Adipose tissue (tissue), 3 donors: Measurements from ENCODE around the gene TNRC6C. TPM values are rescaled to one million over a fixed set of nuclear protein-coding genes. Genes with fewer than 3 reads are reported as not detected.
"Not testable (repeated sequence)": the region's sequence is repeated elsewhere in the genome, so short reads cannot be mapped to it uniquely, and the experiment has no call there.

ENCODE experiments used
- H3K27ac ChIP-seq: one replicate; pipeline ENCODE4 v1.5.1; 2013; ENCODE audit warnings: low read depth, low read length
- WGBS, 3 donors: extraction: QIAGEN DNeasy Blood & Tissue Kit; methylation state at CpG; one replicate each; pipeline ENCODE4 v1.1.7; 2013; 5-methylcytosine and 5-hydroxymethylcytosine counted together
- polyA plus RNA-seq, 3 donors: library from polyadenylated mRNA; stranded (reverse); fragments of 200-250 nt; gene quantifications; one replicate each; pipeline ENCODE4 v1.2.3, GENCODE V29; 2013
- donor health status: healthy with polysubstance abuse.
- donor health status: Bipolar disorder and iron deficiency.
- donor health status: healthy.

Gene TNRC6C
- polyA plus RNA-seq, 3 donors: 2.0 to 7.9 (median 5.5) TPM

DNA sequence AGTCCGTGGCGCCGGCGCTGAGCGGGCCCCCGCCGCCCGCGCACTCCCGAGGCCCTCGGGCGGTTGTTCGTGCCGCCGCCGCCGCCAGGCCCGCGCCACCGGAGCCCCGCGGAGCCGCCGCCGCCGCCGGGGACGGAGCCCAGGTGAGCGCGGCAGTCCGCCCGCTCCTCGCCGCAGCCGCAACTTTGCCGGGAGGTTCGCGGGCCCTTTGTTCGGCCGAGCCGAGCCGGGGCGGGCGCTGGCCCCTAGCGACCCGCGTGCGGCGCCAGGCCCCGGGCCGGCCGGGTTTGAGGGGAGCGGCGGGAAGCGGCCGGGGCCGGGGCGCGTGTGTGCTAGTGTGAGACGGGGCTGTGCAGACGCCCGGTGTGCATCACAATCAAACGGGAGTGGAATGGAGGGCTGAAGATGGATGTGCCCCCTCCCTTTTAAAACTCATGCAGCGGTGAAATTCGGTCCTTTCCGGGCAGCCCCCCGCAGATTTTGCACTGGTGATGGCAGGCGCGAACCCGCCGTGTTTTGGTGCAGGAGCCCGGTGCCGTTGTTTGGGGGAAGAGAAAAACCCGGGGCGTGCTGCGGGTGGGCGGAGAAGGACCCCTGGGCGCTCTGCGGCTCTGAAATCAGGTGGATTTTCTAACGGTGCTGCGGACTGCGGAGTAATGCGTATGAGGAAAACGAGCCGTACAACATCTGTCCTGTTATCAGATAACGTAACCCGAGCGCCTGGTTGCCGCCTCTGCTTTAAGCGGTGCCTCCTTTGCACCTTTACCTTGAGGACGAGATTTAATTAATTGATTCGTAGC, 823 bp downstream of the TNRC6C start:
- H3K27ac ChIP-seq: no peak overlapping the region

DNA sequence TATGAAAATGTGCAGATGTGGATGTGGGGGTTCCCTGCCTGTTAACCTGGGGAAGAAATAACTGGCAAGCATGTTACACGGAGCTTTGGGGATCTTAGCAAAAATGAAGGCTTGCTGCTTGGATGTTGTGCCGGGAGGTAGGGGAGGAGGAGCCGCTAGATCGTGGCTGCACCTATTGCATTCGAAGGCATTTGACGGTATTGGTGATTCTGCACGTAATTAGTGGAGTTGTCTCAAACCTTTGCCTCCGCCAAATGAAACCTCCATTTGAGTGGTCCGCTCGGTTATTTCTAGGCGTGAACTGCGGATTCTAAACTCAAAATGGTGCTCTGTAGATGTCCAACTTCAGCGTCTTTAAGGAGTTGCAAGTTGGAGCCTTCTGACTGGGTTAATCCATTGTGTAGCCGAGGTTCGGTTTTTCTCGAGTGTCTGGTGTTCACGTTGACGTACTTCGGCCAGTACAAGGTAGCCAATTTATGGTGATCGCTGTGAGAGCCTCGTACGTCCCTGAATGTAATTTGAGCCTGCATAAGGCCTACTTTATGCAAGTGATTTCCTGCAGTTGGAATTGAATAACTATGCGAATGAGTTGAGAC, 1.5 kb downstream of the TNRC6C start:
- WGBS, 3 donors: 41 to 46% (median 46%) methylated on average over 23 of the region's 23 CpGs
- no peak overlapping the region for H3K27ac ChIP-seq

More for the DNA sequence above, 823 bp downstream of the TNRC6C start:
- 0 to 1% (median 0%) methylated on average over 64 to 92 of the region's 92 CpGs for WGBS, 3 donors

DNA sequence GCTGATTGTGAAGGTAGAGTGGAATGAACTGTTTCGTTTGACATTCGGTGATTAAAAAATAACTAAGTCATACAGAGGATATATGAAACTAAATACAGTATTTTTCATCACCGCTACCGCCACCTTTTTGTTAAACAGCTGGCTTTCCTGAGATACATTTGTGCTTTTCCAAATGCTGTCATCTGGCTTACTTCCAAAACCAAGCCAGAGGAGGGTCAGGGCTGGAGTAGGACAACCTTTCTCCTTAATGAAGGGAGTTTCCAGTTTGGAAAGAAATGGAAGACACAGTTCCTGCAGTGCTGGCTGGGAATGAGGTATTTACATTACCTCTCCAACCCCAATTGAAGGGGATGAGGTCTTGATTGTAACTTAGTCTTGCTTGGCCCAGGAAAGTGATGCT, 3.2 kb downstream of the TNRC6C start:
- WGBS, 3 donors: 71 to 85% (median 76%) methylated on average over 4 of the region's 4 CpGs
- no peak overlapping the region for H3K27ac ChIP-seq

DNA sequence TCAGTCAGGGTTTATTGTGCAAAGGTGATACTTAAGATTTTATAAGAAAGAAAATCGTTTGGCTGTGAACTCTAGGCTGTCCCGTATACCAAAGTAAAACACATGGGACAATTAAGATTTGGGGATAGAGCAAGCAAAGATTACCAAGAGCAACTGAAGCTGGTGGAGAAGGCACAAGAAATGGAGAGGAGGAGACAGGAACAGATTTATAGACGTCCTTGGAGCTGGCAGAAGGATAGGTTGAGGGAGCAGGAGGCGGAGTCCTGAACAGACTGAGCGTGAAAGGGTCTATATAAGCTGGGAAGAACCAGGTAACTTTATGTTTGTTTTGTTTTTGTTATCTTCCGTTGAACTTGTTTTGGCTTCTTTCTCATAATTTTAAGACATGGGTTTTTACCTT, 3.8 kb downstream of the TNRC6C start:
- no peak overlapping the region for H3K27ac ChIP-seq
- 75 to 87% (median 86%) methylated on average over 6 of the region's 6 CpGs for WGBS, 3 donors

DNA sequence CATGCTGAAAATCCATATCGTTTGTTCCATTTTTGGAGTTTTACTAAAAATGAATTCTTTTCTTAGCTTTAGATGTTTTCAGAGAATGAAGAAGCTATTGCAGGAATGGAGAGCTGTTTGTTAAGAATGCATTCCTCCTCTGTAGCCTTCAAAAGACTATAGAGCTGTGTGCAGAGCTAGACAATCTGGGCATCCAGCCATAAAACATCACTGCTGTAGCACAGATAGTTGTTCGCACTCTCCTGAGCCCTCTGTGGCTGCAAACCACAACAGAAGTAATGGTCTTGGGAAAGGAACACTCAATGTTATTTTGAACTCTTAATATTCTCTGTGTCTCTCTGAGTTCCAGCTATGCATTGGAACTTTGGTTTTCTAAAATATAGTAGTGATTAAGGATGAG, 4.9 kb downstream of the TNRC6C start:
- no peak overlapping the region for H3K27ac ChIP-seq
- WGBS, 3 donors: 27 to 47% (median 27%) methylated on average over 2 of the region's 2 CpGs

DNA sequence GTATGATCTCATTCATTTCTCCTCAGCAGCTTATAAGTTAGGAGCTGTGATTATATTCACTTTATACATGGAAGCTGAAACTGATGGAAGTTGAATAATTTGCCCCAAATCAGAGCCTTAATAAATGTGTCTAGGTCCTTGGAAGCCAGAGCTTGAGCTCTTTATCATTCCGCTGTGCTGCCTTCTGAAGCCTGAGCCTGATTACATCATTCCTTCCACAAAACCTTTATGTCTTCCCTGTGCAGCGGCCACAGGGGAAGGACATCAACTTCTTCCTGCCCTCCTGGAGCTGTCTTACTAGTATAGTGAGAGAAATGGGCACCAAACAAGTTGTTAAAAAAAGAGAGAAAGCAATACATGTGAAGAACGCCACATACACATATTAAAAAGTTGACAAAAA, 6.8 kb downstream of the TNRC6C start:
- WGBS, 3 donors: 74 to 98% (median 75%) methylated on average over 3 of the region's 3 CpGs
- no peak overlapping the region for H3K27ac ChIP-seq

DNA sequence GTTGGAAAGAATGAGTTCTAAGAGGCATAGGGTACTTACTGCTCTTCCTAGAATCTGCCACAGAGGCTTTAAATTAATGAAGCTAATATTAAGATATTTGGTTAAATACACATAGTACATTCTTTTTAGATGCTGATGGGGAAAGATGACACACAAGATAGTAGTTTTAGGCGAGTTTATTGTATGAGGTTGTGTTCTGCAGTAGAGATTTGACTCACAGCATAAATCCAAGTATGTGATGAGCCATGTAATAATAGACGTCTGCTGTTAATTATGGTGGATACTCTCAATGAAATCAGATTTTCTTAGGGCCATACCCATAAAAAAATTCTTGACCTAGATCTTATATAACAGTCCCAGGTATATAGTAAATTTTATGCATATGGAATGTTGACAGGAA, 8.0 kb downstream of the TNRC6C start:
- H3K27ac ChIP-seq: no peak overlapping the region
- WGBS, 3 donors: 92 to 94% (median 92%) methylated on average over 2 of the region's 2 CpGs

DNA sequence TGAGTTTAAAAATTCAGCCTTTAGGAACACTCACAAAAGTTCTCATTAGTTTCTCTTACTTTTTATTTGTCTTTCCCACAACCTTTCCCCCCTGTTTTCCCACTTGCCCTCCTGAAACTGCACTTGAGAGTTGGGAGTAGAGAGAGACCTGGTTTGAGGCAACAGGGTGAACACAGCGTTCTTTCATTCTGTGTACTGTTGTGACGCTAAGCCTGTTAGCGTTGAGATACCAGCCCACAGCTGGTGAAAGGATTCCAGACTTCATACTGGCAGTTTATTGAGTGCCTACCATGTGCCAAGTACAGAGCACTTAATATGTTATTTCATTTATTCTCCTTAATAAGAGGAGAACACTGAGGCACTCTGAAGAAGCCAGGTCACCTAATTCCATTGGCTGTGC, 10.3 kb downstream of the TNRC6C start:
- WGBS, 3 donors: 84 to 97% (median 91%) methylated on average over 3 of the region's 3 CpGs
- no peak overlapping the region for H3K27ac ChIP-seq

DNA sequence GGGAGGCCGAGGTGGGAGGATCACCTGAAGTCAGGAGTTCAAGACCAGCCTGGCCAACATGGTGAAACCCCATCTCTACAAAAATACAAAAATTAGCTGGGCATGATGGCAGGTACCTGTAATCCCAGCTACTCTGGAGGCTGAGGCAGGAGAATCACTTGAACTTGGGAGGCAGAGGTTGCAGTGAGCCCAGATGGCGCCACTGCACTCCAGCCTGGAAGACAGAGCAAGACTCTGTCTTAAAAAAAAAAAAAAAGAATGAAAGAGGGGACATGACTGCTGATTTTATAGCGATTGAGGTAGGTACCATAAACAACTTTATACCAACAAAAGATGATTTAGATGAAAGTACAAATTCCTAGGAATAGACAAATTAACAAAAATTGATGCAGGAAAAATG, 13.8 kb downstream of the TNRC6C start:
- H3K27ac ChIP-seq: not testable (repeated sequence)
- WGBS, 3 donors: 94 to 97% (median 95%) methylated on average over 3 of the region's 3 CpGs

DNA sequence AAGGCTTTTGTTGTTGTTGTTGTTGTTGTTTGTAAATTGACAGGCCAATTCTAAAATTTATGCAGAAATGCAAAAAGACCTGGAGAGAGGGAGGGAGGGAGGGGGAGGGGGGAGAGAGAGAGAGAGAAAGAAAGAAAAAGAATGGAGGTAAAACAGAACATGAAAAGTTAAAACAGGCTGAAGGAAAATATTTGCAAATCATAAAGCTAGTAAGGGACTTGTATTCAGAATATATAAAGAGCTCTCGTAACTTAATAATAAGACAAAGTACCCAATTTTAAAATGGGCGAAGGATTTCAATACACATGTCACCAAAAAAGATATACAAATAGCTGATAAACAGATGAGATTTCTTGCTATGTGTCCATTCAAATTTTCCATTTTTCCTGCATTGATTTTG, 15.4 kb downstream of the TNRC6C start:
- WGBS, 3 donors: 96 to 100% (median 97%) methylated on average over 2 of the region's 2 CpGs
- no peak overlapping the region for H3K27ac ChIP-seq

DNA sequence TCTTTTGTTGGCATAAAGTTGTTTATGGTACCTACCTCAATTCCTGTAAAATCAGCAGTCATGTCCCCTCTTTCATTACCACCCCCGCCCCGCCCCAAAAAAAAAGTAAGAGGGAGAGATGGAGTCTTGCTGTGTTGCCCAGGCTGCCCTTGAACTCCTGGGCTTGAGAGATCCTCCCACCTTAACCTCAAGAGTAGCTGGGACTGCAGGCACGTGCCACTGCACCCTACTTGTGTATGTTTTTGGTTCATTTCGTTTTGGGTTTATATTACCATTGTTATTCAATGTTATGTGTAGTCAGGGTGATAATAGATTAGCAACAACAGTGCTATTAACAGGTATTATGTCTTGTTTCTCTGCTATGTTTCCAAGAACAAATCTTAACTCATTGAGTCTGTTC, 15.9 kb downstream of the TNRC6C start:
- WGBS, 3 donors: 76 to 86% (median 85%) methylated on average over 4 of the region's 4 CpGs
- H3K27ac ChIP-seq: no peak overlapping the region

DNA sequence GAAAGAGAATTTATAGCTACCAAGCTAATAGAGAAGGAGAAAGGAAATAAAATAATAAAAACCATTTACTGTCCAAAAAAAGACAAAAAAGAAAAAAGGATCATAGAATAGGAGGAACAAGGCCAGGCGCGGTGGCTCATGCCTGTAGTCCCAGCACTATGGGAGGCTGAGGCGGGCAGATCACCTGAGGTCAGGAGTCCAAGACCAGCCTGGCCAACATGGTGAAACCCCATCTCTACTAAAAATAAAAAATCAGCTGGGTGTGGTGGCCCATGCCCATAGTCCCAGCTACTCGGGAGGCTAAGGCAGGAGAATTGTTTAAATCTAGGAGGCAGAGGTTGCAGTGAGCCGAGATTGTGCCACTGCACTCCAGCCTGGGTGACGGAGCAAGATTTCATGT, 23.9 kb downstream of the TNRC6C start:
- H3K27ac ChIP-seq: not testable (repeated sequence)
- 95 to 98% (median 96%) methylated on average over 6 of the region's 6 CpGs for WGBS, 3 donors

DNA sequence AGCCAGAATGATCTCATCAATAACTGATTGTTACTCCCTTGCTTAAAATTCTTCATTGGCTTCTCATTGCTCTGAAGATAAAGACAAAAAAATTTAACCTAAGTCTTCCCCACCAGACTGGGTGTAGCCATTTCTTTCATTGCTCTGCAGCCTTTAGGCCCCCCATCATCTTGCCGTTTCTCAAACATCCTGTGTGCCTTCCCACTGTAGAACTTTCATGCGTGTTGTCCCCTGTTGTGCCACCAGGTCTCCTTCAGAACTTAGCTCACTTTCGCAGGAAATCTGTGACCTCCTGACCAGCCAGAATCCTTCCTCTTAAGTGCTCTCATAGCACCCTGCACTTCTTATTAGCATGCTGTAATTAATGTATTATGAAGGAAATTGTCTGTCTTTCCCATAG, 31.8 kb downstream of the TNRC6C start:
- 66 to 93% (median 74%) methylated on average over 3 of the region's 3 CpGs for WGBS, 3 donors

DNA sequence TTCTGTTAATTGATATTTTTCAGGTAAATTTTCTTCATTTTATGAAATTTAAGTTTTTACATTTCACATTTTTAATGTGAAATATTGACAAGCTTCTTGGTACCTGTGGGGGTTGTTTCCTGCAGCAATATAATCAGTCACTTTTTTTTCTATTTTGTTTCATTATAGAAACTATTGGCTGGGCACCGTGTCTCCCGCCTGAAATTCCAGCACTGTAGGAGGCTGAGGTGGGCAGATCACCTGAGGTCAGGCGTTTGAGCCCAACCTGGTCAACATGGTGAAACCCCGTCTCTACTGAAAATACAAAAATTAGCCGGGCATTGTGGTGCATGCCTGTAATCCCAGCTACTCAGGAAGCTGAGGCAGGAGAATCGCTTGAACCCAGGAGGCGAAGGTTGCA, 35.2 kb downstream of the TNRC6C start:
- 93 to 98% (median 97%) methylated on average over 7 of the region's 7 CpGs for WGBS, 3 donors
- H3K27ac ChIP-seq: not testable (repeated sequence)

More for the DNA sequence above, 31.8 kb downstream of the TNRC6C start:
- H3K27ac ChIP-seq: no peak overlapping the region

DNA sequence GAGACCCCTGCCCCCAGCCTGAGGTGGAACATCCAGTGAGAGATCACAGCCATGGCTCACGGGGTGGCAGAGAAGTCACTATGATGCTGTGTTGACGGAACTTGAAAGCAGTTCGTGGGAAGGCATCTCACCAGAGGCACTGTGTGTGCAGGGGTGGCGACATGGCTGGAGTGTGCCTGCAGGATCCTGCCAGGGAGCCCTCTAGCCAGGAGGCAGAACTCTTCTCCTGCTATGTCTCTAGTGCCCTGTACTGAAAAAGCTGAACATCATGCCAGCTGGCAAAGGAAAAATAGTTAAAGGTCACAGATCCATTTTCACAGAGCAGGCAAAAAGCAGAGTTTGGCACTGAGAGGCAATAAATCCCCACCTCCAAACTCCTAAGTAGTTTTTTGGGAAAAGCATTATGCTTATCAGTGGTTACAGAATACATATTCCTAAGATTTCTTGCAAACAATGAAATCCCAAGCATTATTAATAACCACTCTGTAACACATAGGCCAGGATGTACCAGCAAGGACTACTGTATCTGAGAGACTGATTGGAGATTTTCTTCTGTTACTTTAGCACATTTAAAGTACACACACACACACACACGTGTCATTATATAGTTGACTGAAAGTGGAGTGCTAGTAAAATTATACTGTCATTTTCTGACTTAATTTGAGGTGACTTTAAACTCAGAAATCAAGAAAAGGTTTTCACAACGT, 36.8 kb downstream of the TNRC6C start:
- WGBS, 3 donors: 53 to 63% (median 60%) methylated on average over 6 of the region's 6 CpGs
- no peak overlapping the region for H3K27ac ChIP-seq

DNA sequence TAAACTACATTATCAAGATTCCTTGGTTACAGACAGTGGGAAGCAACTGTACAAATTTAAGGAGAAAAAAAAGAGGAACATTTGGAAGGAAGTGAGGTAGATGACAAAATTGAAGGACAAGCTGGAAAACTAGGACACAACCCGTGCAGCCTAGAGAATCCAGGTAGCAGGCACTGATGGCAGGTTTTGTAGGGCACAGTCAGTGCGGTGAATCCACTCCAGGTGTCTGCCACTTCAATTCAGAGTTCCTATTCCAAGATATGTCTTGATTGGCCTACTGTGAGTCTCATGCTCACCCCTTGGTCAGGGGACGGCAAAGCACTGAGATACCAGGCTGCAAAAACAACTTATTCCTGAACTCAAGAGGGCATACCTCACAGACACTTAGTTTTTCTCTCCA, 37.8 kb downstream of the TNRC6C start:
- WGBS, 3 donors: 84 to 92% (median 91%) methylated on average over 3 of the region's 3 CpGs
- no peak overlapping the region for H3K27ac ChIP-seq

DNA sequence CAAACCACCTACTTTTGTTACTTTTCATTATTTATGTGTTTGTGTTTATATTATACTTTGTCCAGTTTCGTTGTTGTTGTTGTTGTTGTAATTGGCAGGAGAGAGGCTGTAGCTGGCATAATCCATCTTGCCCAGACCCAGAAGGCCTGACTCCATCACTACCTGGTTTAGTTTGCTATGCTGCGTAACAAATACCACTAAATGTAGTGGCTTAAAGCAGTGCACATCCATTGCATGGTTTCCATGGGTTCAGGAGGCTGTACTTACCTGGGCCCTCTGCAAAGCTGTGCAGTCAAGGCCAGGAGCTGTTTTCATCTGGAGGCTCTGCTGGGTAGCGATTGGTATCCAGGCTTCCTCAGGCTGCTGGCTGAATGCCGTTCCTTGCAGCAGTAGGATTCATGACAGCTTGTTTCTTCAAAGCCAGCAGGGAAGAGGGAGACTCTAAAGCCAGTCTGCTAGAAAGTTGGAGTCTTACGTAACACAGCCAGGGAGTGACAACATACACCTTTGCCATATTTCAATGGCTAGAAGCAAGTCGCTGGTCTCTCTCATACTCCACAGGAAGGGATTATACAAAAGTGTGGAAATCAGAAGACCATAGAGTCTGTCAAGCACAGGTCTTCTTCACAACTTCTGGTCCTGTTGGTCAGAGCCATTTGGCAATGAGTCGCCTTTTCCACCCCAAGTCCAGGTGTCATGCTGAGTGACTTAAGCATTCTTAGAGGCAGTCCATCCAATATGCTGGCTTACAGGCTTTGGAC, 41.1 kb downstream of the TNRC6C start:
- 79 to 95% (median 80%) methylated on average over 7 of the region's 7 CpGs for WGBS, 3 donors

DNA sequence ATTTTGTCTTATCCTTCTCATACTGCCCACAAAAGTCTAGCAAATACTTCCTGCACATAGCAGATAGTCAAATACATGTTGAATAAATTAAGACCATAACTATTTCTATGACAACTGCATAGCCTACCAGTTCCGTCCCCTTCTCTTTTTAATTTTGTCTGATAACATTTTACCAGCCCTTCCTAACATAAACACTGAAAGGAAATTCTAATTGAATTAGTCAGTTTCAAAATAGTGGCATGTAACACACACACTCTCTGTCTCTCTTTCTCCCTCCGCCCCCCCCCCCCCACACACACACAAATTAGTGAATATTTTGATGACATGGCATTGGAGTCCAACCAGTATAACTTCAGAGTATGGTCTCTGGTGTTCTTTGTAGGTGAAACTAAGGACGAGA, 41.8 kb downstream of the TNRC6C start:
- no peak overlapping the region for H3K27ac ChIP-seq
- 58 to 75% (median 65%) methylated on average over 3 of the region's 3 CpGs for WGBS, 3 donors

More for the DNA sequence above, 41.1 kb downstream of the TNRC6C start:
- no peak overlapping the region for H3K27ac ChIP-seq

DNA sequence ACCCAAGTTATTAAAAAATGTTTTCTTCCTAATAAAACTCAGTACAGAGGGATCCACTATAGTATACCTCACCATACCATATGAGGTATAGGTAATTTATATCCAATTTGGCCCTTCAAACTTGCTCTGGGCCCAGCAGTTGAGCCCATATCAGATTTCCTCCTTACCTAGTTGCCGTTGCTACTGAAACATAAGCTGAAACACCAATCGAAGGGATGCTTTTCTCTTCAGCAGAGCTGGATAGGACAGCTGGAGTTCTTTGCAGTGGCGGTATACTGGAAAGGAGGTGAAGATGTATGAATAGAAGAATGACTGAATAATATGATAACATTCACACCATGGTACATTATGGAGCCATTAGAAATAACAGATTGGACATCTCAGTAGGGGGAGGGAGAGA, 42.7 kb downstream of the TNRC6C start:
- WGBS, 3 donors: 73 to 84% (median 78%) methylated on average over 3 of the region's 3 CpGs
- no peak overlapping the region for H3K27ac ChIP-seq
